ENCODE measurements around the gene UNC5B.

DNA sequence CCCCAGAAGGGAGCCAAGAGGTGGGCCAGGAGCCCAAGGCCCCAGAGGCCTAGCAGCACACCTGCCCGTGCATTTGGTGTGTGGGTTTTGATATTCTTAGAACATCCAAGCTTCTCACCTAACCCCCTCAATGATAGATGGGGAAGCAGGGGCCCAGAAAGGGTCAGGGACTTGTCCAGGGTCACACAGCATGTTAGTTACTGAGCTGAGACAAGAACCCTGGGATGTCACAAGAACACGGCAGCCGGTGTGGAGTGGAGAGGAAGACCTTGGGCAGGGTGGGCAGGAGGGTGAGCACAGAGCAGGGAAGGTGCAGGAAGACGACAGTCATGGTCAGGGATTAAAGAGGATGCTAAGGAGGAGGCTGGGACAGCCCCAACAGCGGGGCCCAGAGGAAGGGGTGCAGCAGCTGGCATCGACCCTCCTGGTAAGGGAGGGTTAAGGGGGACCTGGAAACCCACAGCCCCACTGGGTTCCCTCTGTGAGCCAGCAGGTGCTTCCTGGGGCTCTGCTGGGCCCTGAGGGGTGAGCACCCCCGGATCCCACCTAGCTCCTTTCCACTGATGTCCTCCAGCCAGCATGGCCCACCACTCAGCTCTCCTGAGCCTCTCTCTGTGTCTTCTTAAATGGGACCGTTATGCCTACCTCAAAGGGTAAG, 44.4 kb downstream of the UNC5B start:
- TF ChIP-seq CTCF (IDR thresholded peaks at IDR 0.05) (no peak), POLR2A (IDR thresholded peaks at IDR 0.05) (no peak), EP300 (IDR thresholded peaks at IDR 0.05) (no peak)

Data from tibial nerve (tissue), 4 donors.